ENCODE data around the gene ATG9A. TPM values are rescaled to one million over a fixed set of nuclear protein-coding genes. Genes with fewer than 3 reads are reported as not detected.
A peak's percentile ranks its signal among the peaks of the same experiment; 100 is the strongest.

Gene ATG9A
- total and polyA plus RNA-seq, 9 donors, result 22.6 to 46.3 (median 32.6) TPM

- Histone ChIP-seq H3K4me1 (ENCODE audit: insufficient read depth) (peaks cover 8% of the 10 kb centered on the region), H3K36me3 (no peaks in the 10 kb centered on the region), H3K4me3 (no peak overlapping the region), H3K27me3 (no peaks in the 10 kb centered on the region), H3K9me3 (no peaks in the 10 kb centered on the region), H3K27ac (no peak overlapping the region)
- DNase-seq, result peak in 1 of 5 donors; percentile 6
- intact Hi-C loops (cut with DNase I), result loop anchor here in 1 of 4 donors (5.0 kb wide), 1 partner anchor 36 kb away; the partner anchor contains the start of gene ABCB6
- 87% methylated on average over 5 of the region's 5 CpGs for WGBS, 3 donors
- TF ChIP-seq CTCF (IDR thresholded peaks at IDR 0.05) (no peak), POLR2A (IDR thresholded peaks at IDR 0.05) (no peak), EP300 (IDR thresholded peaks at IDR 0.05) (no peak)
Measured at GRCh38 chr2:219180961-219181360, 48.5 kb downstream of the ATG9A start.

- Histone ChIP-seq H3K4me3 (no peak overlapping the region), H3K9me3 (no peaks in the 10 kb centered on the region), H3K4me1 (ENCODE audit: insufficient read depth) (peaks cover 8% of the 10 kb centered on the region), H3K27me3 (no peaks in the 10 kb centered on the region), H3K36me3 (no peaks in the 10 kb centered on the region), H3K27ac (no peak overlapping the region)
- TF ChIP-seq EP300 (IDR thresholded peaks at IDR 0.05) (no peak), POLR2A (IDR thresholded peaks at IDR 0.05) (no peak), CTCF (IDR thresholded peaks at IDR 0.05) (no peak)
- intact Hi-C loops (cut with DNase I), result loop anchor here in 2 of 4 donors (5.0 to 10.0 kb wide), 4 partner anchors 37 to 1165 kb away; partner anchors contain the start of genes ABCB6 (in 2 of the 2), ANKZF1 (in 1 of the 2) and ATG9A (in 1 of the 2)
- peak in 1 of 5 donors; percentile 12 for DNase-seq
- WGBS, 3 donors, result 90 to 93% (median 91%) methylated on average over 9 of the region's 9 CpGs
Measured at GRCh38 chr2:219179601-219180465, 49.6 kb downstream of the ATG9A start.

- Histone ChIP-seq H3K36me3 (no peaks in the 10 kb centered on the region), H3K9me3 (no peaks in the 10 kb centered on the region), H3K4me3 (peak overlapping the region; percentile 97), H3K27me3 (no peaks in the 10 kb centered on the region), H3K27ac (peak overlapping the region; percentile 87 to 94), H3K4me1 (ENCODE audit: insufficient read depth) (peaks cover 8% of the 10 kb centered on the region)
- peak in 3 of 5 donors; percentile 62 to 79 (median 73) for DNase-seq
- WGBS, 3 donors, result 3 to 6% (median 5%) methylated on average over 27 to 45 of the region's 45 CpGs
- intact Hi-C loops (cut with DNase I), result loop anchor here in 2 of 4 donors (5.0 to 10.0 kb wide), 4 partner anchors 39 to 1164 kb away; partner anchors contain the start of genes ABCB6 (in 1 of the 2), ANKZF1 (in 1 of the 2) and ATG9A (in 1 of the 2)
- TF ChIP-seq CTCF (IDR thresholded peaks at IDR 0.05) (no peak), POLR2A (IDR thresholded peaks at IDR 0.05) (no peak), EP300 (IDR thresholded peaks at IDR 0.05) (no peak)
Measured at GRCh38 chr2:219178377-219179175, 50.9 kb downstream of the ATG9A start.
